Testis (tissue), 2 donors: ENCODE measurements around the gene ARPIN.

Experiments
- POLR2A ChIP-seq: fragments of 450-650 bp; IDR thresholded peaks from one replicate; pipeline ENCODE4 v1.6.1; 2017; ENCODE audit warnings: antibody characterized with exemption, mild to moderate bottlenecking, moderate library complexity
- TF ChIP-seq, protein P1 (sequence below), 3 experiments: fragments of 450-650 bp in 2 of 3; fragments of 200-600 bp in 1 of 3; sonication (generic) in 1 of 3; IDR thresholded peaks; one replicate each; pipeline ENCODE4 v1.5.1; 2016 to 2019; ENCODE audit warnings: antibody characterized with exemption in 3 of 3, mild to moderate bottlenecking in 2 of 3, moderate library complexity in 1 of 3

DNA sequence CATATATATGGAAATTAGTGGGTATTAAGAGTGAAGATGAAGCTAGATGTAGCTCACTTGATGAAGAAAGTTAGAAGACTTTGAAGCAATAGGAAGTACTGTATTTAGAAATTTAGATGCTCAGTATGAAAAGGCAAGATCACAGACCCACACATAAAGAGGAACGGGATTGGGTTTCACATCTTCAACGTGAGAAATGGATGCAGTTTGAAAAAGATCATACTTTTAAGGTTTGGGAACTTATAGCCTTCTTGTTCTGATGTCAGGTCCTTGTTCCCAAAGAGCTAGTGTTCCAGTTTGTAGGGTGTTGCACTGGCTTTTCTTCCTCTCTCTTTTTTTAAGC lies 35.7 kb downstream of the ARPIN start:
- TF ChIP-seq, protein P1, sequence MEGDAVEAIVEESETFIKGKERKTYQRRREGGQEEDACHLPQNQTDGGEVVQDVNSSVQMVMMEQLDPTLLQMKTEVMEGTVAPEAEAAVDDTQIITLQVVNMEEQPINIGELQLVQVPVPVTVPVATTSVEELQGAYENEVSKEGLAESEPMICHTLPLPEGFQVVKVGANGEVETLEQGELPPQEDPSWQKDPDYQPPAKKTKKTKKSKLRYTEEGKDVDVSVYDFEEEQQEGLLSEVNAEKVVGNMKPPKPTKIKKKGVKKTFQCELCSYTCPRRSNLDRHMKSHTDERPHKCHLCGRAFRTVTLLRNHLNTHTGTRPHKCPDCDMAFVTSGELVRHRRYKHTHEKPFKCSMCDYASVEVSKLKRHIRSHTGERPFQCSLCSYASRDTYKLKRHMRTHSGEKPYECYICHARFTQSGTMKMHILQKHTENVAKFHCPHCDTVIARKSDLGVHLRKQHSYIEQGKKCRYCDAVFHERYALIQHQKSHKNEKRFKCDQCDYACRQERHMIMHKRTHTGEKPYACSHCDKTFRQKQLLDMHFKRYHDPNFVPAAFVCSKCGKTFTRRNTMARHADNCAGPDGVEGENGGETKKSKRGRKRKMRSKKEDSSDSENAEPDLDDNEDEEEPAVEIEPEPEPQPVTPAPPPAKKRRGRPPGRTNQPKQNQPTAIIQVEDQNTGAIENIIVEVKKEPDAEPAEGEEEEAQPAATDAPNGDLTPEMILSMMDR (IDR thresholded peaks at IDR 0.05): no peak
- TF ChIP-seq POLR2A: no peak
